HS-5 (cell line): ENCODE results near the gene TTYH3.

Experiments used
- DNase-seq: peaks from one replicate; pipeline ENCODE4 v3.0.0-alpha.2; 2012; ENCODE audit warnings: low read depth

TTYH3 gene

GRCh38 chr7:2708547-2709310 lies 76.9 kb downstream of the TTYH3 start:
- DNase-seq = no peak

- no peak for DNase-seq
Measured at GRCh38 chr7:2709553-2710285, 77.9 kb downstream of the TTYH3 start.

GRCh38 chr7:2710286-2710655 lies 78.5 kb downstream of the TTYH3 start:
- DNase-seq = no peak

- DNase-seq = no peak
Measured at GRCh38 chr7:2710901-2711551, 79.2 kb downstream of the TTYH3 start.

- DNase-seq = no peak
Measured at GRCh38 chr7:2711895-2712675, 80.3 kb downstream of the TTYH3 start.

- DNase-seq = no peak
Measured at GRCh38 chr7:2713370-2713769, 81.6 kb downstream of the TTYH3 start.

- no peak for DNase-seq
Measured at GRCh38 chr7:2713978-2714377, 82.2 kb downstream of the TTYH3 start.
